Activated T-helper 2 cell treated with anti-CD3 and anti-CD28 coated beads, Interferon-gamma antibody, Interleukin-2, Interleukin-4, amounts not matched to agents 10 μg/mL and 5 μg/mL and 100 μg/mL, durations not matched to agents 14 hours and 24 hours and 36 hours (primary cell): ENCODE measurements around the gene SLC4A2. TPM values are rescaled to one million over a fixed set of nuclear protein-coding genes. Genes with fewer than 3 reads are reported as not detected.
A peak's percentile ranks its signal among the peaks of the same experiment; 100 is the strongest.
"Not testable (repeated sequence)": the region's sequence is repeated elsewhere in the genome, so short reads cannot be mapped to it uniquely, and the experiment has no call there.

ENCODE experiments used
- DNase-seq: peaks from one replicate; pipeline ENCODE4 v3.0.0; 2021; ENCODE audit warnings: low spot score
- H3K27ac Mint-ChIP-seq: one replicate; pipeline ENCODE4 v1.8.0; 2021; ENCODE audit warnings: mixed read lengths
- H3K27me3 Mint-ChIP-seq: one replicate; pipeline ENCODE4 v1.8.0; 2021; ENCODE audit warnings: low read depth, mixed read lengths
- H3K36me3 Mint-ChIP-seq: one replicate; pipeline ENCODE4 v1.8.0; 2021; ENCODE audit warnings: low read depth, mixed read lengths
- H3K4me1 Mint-ChIP-seq: one replicate; pipeline ENCODE4 v1.8.0; 2021; ENCODE audit warnings: low read depth, mixed read lengths
- H3K4me3 Mint-ChIP-seq: one replicate; pipeline ENCODE4 v1.8.0; 2021; ENCODE audit warnings: low read depth, mild to moderate bottlenecking, moderate library complexity, mixed read lengths
- H3K9me3 Mint-ChIP-seq: one replicate; pipeline ENCODE4 v1.8.0; 2021; ENCODE audit warnings: mixed read lengths
- intact Hi-C: fragments of 100-400 bp; cut with micrococcal nuclease; formaldehyde crosslinking; loops from one replicate; pipeline ENCODE4 v1.15.1; 2023
- total RNA-seq: library from RNA; stranded (reverse); gene quantifications from 2 replicates; pipeline ENCODE4 v1.2.3, GENCODE V29; 2022

The SLC4A2 gene
- total RNA-seq, 1 donor from 2014 or later: 109 TPM

DNA sequence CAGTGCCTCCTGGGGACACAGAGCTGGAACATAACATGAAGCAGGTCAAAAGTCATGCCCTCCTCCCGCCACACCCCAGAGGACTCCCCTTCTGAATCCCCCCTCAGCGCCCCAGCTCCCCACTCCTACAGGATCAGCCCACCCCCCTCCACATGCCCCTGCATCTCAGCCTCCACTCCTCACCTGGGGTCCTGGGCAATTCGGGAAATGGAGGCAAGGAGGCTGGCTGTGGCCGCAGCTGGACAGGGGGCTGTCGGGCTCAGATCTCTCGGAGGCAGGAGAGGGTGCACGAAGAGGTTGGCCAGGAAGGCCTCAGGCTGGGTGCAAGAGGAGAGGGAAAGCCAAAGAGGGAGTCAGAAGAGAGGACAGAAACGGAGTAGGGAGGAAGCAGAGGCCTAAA, 42.9 kb upstream of the SLC4A2 start:
- Mint-ChIP-seq H3K27me3 (peaks cover 31% of the 10 kb centered on the region), H3K36me3 (peaks cover 6% of the 10 kb centered on the region), H3K9me3 (no peaks in the 10 kb centered on the region), H3K4me1 (peaks cover 52% of the 10 kb centered on the region), H3K27ac (no peak overlapping the region), H3K4me3 (no peak overlapping the region)
- intact Hi-C loops: loop anchor here (5.0 kb wide), 1 partner anchor 226 kb away; no protein-coding TSS in a partner anchor
- DNase-seq: no peak

DNA sequence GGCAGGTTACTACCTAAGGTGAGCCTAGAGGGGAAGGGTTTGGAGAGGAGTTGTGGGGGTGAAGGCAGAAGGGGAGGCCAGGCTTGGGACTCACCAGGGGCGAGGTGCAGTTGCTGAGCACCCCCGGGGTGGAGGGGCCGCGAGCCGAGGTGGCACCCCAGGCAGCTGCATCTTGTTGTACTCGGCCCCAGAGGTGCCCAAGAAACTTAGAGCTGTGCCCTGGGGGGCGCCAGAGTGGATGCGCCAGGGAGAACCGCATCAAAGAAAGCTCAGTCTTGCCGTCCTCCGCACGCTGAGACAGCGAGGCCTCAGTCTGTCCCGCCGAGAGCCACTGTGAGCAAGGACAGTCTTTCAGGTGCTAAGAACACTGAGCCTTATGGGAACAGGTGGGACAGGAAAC, 42.4 kb upstream of the SLC4A2 start:
- intact Hi-C loops: loop anchor here (5.0 kb wide), 1 partner anchor 225 kb away; no protein-coding TSS in a partner anchor
- H3K4me1 Mint-ChIP-seq: peaks cover 48% of the 10 kb centered on the region
- H3K27ac Mint-ChIP-seq: no peak overlapping the region
- no peaks in the 10 kb centered on the region for H3K9me3 Mint-ChIP-seq
- peaks cover 6% of the 10 kb centered on the region for H3K36me3 Mint-ChIP-seq
- H3K27me3 Mint-ChIP-seq: peaks cover 31% of the 10 kb centered on the region
- DNase-seq: no peak
- no peak overlapping the region for H3K4me3 Mint-ChIP-seq

DNA sequence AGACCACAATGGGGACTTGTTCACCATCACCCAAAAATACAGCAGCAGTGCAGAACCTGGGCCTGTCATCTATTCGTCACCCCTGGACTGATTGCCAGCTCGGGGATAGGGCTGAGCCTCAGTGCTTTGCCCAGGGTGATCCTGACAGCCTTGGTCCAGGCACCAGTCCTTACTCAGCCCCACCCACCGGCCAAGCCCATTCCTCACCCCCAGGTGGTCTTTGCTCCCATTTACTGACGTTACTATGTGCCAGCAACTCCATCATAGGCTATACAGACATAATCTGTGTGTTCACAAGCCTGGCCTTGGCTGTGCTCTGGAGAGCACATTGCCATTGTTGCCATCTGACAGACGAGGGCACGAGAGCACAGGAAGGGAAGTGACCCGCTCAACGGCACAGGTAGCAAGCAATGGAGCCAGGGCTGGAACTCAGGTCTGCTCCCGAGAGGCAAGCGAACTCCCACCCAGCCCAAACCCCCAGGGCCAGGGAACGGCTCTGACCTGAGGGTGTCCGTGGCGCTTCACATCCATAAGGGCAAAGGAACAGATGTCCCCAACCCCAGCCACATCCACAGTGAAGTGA, 41.9 kb upstream of the SLC4A2 start:
- intact Hi-C loops: loop anchor here (5.0 kb wide), 1 partner anchor 225 kb away; no protein-coding TSS in a partner anchor
- peak overlapping the region; percentile 76 for H3K4me3 Mint-ChIP-seq
- no peaks in the 10 kb centered on the region for H3K9me3 Mint-ChIP-seq
- H3K27ac Mint-ChIP-seq: peak overlapping the region; percentile 4
- H3K36me3 Mint-ChIP-seq: peaks cover 3% of the 10 kb centered on the region
- H3K4me1 Mint-ChIP-seq: peaks cover 43% of the 10 kb centered on the region
- DNase-seq: no peak
- peaks cover 31% of the 10 kb centered on the region for H3K27me3 Mint-ChIP-seq

DNA sequence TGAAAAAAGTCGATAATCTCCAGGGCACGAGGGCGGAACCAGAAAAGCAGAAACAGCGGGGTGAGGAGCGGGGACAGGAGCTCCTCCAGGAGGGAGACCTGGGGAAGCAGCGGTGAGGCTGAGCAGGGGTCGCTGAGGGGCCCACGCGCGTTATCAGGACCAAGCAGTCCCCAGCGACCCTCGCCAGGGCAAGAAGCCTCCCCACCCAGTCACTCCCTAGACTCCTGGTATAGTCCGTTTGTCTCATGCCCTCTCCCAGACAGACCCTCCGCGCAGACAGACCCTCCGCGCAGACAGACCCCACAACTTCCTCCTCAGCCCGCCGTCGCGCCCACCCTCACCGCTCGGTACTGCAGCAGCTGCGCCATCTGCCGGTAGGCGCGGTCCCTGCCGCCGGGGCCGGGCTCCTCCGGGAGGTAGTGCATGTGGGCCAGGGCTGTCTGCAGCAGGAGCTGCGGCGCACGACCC, 41.4 kb upstream of the SLC4A2 start:
- peak overlapping the region; percentile 42 for H3K27ac Mint-ChIP-seq
- peak; percentile 70 for DNase-seq
- H3K36me3 Mint-ChIP-seq: no peaks in the 10 kb centered on the region
- intact Hi-C loops: loop anchor here (5.0 kb wide), 1 partner anchor 224 kb away; no protein-coding TSS in a partner anchor
- no peaks in the 10 kb centered on the region for H3K9me3 Mint-ChIP-seq
- H3K27me3 Mint-ChIP-seq: peaks cover 31% of the 10 kb centered on the region
- peaks cover 37% of the 10 kb centered on the region for H3K4me1 Mint-ChIP-seq
- H3K4me3 Mint-ChIP-seq: peak overlapping the region; percentile 76

DNA sequence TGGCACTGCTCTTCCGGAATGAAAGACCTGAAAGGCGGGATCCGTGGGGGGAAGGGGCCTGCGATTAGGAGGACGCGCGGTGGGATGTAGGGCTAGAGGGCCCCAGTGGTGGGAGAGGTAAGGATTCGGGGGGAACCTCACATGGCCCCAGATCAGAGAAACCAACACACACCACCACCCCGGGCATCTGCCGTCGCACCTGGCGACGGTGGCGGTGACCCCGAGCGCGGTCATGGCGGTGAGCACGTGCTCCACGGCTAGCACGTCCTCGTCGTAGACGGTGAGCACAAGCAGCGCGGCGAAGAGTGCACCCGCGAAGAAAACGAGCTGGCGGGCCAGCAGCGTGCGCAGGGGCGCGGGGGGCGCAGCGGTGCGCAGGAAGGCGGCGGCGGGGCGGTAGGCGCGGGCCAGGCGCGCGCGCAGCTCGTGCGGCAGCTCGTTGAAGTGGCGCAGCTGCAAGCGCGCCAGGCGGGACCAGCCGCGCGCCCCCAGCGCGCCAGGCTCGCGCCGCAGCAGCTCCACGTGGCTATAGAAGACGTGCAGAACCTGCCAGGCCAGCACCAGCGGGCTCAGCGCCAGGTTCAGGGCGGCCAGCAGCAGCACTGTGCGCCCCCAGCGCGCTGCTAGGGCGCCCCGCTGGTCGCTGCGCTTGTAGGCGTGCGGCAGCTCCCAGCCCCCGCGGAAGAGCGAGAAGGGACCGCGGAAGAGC, 40.8 kb upstream of the SLC4A2 start:
- Mint-ChIP-seq H3K9me3 (no peaks in the 10 kb centered on the region), H3K4me1 (peaks cover 37% of the 10 kb centered on the region), H3K4me3 (peak overlapping the region; percentile 76), H3K27me3 (peaks cover 31% of the 10 kb centered on the region), H3K36me3 (no peaks in the 10 kb centered on the region), H3K27ac (peak overlapping the region; percentile 48)
- intact Hi-C loops: loop anchor here (5.0 kb wide), 1 partner anchor 224 kb away; no protein-coding TSS in a partner anchor
- DNase-seq: no peak

DNA sequence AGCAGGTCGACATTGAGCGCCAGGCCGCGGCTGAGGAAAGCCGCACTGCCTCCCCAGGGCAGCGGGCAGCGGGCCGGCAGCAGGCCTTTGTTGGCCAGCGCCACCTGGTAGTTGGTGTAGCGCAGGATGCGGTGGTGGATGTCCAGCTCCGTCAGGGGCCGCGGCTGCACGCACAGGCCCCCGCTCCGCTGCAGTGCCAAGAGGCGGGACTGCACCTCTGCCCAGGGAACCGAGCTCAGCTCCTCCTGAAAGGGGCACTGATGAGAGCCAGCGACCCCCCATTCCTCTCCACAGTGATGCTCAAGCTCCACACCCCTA, 40.3 kb upstream of the SLC4A2 start:
- no peaks in the 10 kb centered on the region for H3K36me3 Mint-ChIP-seq
- H3K27ac Mint-ChIP-seq: no peak overlapping the region
- peaks cover 37% of the 10 kb centered on the region for H3K4me1 Mint-ChIP-seq
- intact Hi-C loops: loop anchor here (5.0 kb wide), 1 partner anchor 223 kb away; no protein-coding TSS in a partner anchor
- H3K9me3 Mint-ChIP-seq: no peaks in the 10 kb centered on the region
- peaks cover 31% of the 10 kb centered on the region for H3K27me3 Mint-ChIP-seq
- DNase-seq: no peak
- H3K4me3 Mint-ChIP-seq: peak overlapping the region; percentile 26

DNA sequence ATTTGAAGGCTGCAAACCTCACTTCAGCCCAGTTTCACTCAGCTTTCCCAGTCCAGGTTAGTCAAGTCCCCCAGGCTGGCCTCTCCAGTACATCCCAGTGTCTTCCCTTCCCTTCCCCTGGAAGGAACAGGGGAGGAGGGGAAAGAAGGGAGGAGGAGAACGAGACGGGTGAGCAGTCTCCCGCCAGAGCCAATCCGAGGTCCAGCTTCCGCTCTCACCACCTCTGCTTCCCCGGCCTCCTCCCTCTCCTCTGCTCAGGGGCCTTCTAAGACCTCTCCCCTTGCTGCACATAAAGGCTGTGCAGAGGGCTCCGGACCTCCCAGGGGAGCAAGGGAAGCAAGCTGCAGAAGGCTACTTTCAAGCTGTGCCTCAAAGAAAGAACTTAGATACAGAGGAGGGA, 39.2 kb upstream of the SLC4A2 start:
- peaks cover 33% of the 10 kb centered on the region for H3K27me3 Mint-ChIP-seq
- no peak overlapping the region for H3K27ac Mint-ChIP-seq
- no peak for DNase-seq
- H3K4me1 Mint-ChIP-seq: peaks cover 26% of the 10 kb centered on the region
- H3K9me3 Mint-ChIP-seq: no peaks in the 10 kb centered on the region
- intact Hi-C loops: no loop called here
- H3K4me3 Mint-ChIP-seq: peak overlapping the region; percentile 7
- no peaks in the 10 kb centered on the region for H3K36me3 Mint-ChIP-seq

DNA sequence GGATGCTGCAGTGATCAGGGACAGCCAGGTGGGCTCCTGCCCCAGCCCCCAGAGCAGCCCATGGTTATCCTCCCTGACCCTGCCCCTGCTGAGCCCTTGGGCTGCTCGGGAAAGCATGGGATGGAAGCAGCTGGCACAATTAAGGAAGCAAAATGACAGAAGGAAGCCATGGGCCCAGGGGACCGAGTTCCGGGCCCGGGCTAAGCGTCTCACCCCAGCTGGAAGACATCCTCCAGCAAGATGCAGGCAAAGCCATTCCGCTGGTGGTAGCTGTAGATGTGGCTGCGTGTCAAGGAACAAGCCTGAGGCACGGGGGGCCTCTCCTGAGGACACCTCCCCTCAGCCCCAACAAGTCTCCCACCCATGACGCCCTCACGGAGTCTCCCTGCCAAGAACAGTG, 36.2 kb upstream of the SLC4A2 start:
- H3K4me1 Mint-ChIP-seq: peaks cover 16% of the 10 kb centered on the region
- no peak for DNase-seq
- H3K36me3 Mint-ChIP-seq: no peaks in the 10 kb centered on the region
- peaks cover 30% of the 10 kb centered on the region for H3K27me3 Mint-ChIP-seq
- no peaks in the 10 kb centered on the region for H3K9me3 Mint-ChIP-seq
- H3K27ac Mint-ChIP-seq: no peak overlapping the region
- intact Hi-C loops: no loop called here
- no peak overlapping the region for H3K4me3 Mint-ChIP-seq

DNA sequence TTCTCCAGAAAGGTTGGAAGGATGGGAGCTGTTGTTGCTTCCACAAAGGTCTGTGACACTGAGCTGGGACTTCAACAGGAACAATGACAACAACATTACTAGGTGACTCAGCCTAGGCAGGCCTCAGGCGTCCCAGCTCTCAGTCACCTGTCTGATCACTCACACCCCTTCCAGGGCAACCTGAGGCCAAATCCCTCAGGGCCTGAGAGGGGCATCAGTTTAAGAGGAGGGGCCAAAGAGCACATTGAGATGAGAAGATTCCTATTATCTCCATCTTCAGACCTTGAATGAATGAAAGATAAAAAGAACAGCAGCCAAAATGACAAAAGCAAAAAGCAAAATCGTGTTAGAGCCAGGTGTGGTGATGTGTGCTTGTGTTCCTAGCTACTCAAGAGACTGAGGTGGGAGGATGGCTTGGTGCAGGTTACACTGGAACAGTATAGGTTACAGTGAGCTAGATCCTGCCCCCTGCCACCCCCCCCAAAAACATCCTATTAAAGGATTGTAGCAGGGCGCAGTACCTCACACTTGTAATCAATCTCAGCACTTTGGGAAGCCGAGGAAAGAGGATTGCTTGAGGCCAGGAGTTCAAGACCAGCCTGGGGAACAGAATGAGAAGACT, 34.8 kb upstream of the SLC4A2 start, which contains the start of gene ATG9B:
Gene ATG9B, minus strand, starts transcription at position 60 of the 622 bp plus-strand sequence. CDS start 71 bp downstream, outside the sequence.
- intact Hi-C loops: no loop called here

DNA sequence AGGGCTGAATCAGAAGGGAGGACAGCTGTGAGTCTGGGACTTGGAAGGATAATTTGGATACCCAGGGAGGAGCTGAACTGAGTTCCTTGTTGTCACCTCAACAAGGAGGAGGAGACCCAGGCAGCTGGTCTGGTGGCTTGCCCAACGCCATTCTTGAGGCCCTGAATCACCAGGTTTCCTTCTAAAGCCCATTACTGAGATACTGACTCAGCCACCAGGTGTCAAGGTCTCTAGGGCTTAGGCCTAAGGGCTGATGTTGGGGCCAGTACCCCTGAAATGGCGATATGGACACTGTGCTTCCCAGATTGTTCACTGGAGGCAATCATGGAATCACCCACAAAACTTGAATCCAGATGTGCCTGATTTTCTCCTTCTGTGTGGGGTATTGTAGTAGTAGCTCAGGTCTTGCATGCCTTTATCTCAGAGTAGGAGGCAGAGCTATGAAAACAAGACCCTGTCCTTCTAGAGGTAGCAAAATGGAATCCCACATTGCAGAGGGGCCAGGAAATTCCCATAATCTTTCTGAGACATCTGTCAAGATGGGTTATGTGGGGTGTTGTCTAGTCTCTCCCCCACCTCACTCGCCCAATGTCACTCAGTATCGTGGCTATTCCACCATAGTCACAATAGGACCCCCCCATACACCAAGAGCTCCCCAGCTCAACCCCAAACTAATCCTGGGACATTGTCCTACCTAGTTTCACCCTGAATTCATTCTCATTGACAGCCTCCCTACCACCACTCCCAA, 33.3 kb upstream of the SLC4A2 start:
- peaks cover 5% of the 10 kb centered on the region for H3K27me3 Mint-ChIP-seq
- peaks cover 13% of the 10 kb centered on the region for H3K4me1 Mint-ChIP-seq
- intact Hi-C loops: no loop called here
- H3K9me3 Mint-ChIP-seq: no peaks in the 10 kb centered on the region
- H3K27ac Mint-ChIP-seq: no peak overlapping the region
- no peak for DNase-seq
- peaks cover 3% of the 10 kb centered on the region for H3K36me3 Mint-ChIP-seq
- H3K4me3 Mint-ChIP-seq: no peak overlapping the region

More for the DNA sequence above, 34.8 kb upstream of the SLC4A2 start, which contains the start of gene ATG9B:
- Mint-ChIP-seq H3K36me3 (peaks cover 3% of the 10 kb centered on the region), H3K4me1 (peaks cover 14% of the 10 kb centered on the region), H3K9me3 (no peaks in the 10 kb centered on the region), H3K27me3 (peaks cover 21% of the 10 kb centered on the region), H3K27ac (no peak within 1 kb of the TSS), H3K4me3 (no peak within 1 kb of the TSS)
- no peak for DNase-seq

DNA sequence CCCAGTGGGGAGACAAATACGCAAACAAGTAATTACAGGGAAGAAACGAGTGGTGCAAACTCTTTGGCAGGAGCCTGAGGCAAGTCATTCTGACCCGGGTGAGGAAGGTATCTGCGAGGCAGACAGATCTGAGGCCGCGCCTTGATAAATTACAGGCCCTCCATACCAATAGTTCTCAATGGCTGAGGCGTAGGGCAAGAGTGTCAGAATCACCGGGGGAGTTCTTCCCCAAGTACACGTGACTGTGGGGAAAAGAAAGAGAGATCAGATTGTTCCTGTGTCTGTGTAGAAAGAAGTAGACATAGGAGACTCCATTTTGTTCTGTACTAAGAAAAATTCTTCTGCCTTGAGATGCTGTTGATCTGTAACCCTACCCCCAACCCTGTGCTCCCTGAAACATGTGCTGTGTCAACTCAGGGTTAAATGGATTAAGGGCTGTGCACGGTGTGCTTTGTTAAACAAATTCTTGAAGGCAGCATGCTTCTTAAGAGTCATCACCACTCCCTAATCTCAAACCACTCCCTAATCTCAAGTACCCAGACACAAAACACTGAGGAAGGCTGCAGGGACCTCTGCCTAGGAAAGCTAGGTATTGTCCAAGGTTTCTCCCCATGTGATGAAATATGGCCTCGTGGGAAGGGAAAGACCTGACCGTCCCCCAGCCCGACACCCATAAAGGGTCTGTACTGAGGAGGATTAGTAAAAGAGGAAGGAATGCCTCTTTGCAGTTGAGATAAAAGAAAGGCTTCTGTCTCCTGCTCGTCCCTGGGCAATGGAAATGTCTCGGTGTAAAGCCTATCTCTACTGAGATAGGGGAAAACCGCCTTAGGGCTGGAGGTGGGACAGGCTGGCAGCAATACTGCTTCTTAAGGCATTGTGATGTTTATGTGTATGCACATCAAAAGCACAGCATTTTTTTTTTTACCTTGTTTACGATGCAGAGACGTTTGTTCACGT, 32.3 kb upstream of the SLC4A2 start:
- H3K36me3 Mint-ChIP-seq, intact Hi-C loops, DNase-seq, H3K9me3 Mint-ChIP-seq, H3K27me3 Mint-ChIP-seq: not testable (repeated sequence)
- peak overlapping the region; percentile 93 for H3K27ac Mint-ChIP-seq
- peak overlapping the region; percentile 96 for H3K4me3 Mint-ChIP-seq
- peaks cover 13% of the 10 kb centered on the region for H3K4me1 Mint-ChIP-seq
